Uterus (tissue), 4 donors: Measurements from ENCODE around the gene NUTM2A. TPM values are rescaled to one million over a fixed set of nuclear protein-coding genes. Genes with fewer than 3 reads are reported as not detected.
"Not testable (repeated sequence)": the region's sequence is repeated elsewhere in the genome, so short reads cannot be mapped to it uniquely, and the experiment has no call there.

Experiments
- DNase-seq, 2 donors: peaks; one replicate each; pipeline ENCODE4 v3.0.0-alpha.2; 2019 to 2020
- H3K27ac ChIP-seq, 2 donors: fragments of 200-600 bp; sonication (generic); 1 replicate in 1 of 2; 2 replicates in 1 of 2; pipeline ENCODE4 v1.5.1; 2016 to 2018
- H3K27me3 ChIP-seq, 2 donors: fragments of 200-600 bp; sonication (generic); one replicate each; pipeline ENCODE4 v1.5.1; 2018 to 2019; ENCODE audit warnings: control low read depth in 1 of 2
- H3K36me3 ChIP-seq, 2 donors: fragments of 200-600 bp; sonication (generic); one replicate each; pipeline ENCODE4 v1.5.1; 2019; ENCODE audit warnings: control low read depth in 1 of 2
- H3K4me1 ChIP-seq, 2 donors: fragments of 200-600 bp; sonication (generic); one replicate each; pipeline ENCODE4 v1.5.1; 2018 to 2019; ENCODE audit warnings: control low read depth in 1 of 2
- H3K4me3 ChIP-seq, 2 donors: fragments of 200-600 bp; sonication (generic); 1 replicate in 1 of 2; 2 replicates in 1 of 2; pipeline ENCODE4 v1.5.1; 2018 to 2019; ENCODE audit warnings: mild to moderate bottlenecking in 1 of 2
- H3K9me3 ChIP-seq, 2 donors: fragments of 200-600 bp; sonication (generic); one replicate each; pipeline ENCODE4 v1.5.1; 2019; ENCODE audit warnings: control low read depth in 1 of 2
- intact Hi-C: fragments of 100-400 bp; cut with DNase I; formaldehyde crosslinking; loops from one replicate; pipeline ENCODE4 v1.15.1; 2023; ENCODE audit warnings: low total_unique reads
- total RNA-seq, 4 donors: library from RNA; depleted of rRNA in 3 of 4; stranded (reverse); fragments of >200 nt in 3 of 4; gene quantifications; one replicate each; pipeline versions ENCODE4 v1.1.0 to v1.2.4, GENCODE V29; 2014 to 2023
- donor health status: DM: yes; HTN: yes; CAD: no.

NUTM2A gene
- total RNA-seq, 4 donors from 2014 or later = 1.1 to 1.2 TPM; not detected in 2

GRCh38 chr10:87219370-87219769 lies 5.9 kb upstream of the NUTM2A start:
- DNase-seq, H3K36me3 ChIP-seq, H3K4me3 ChIP-seq, H3K4me1 ChIP-seq, H3K27me3 ChIP-seq, intact Hi-C loops, H3K9me3 ChIP-seq, H3K27ac ChIP-seq: not testable (repeated sequence)

GRCh38 chr10:87222789-87223188 lies 2.5 kb upstream of the NUTM2A start:
- H3K36me3 ChIP-seq, intact Hi-C loops, H3K27ac ChIP-seq, H3K4me3 ChIP-seq, H3K9me3 ChIP-seq, DNase-seq, H3K4me1 ChIP-seq, H3K27me3 ChIP-seq: not testable (repeated sequence)

GRCh38 chr10:87228247-87228646 lies 3.0 kb downstream of the NUTM2A start:
- H3K27me3 ChIP-seq, DNase-seq, H3K4me3 ChIP-seq, H3K36me3 ChIP-seq, H3K27ac ChIP-seq, H3K4me1 ChIP-seq, intact Hi-C loops, H3K9me3 ChIP-seq: not testable (repeated sequence)

- H3K4me3 ChIP-seq, DNase-seq, H3K4me1 ChIP-seq, H3K36me3 ChIP-seq, H3K27ac ChIP-seq, H3K27me3 ChIP-seq, intact Hi-C loops, H3K9me3 ChIP-seq: not testable (repeated sequence)
Observed at GRCh38 chr10:87229211-87229610, 4.0 kb downstream of the NUTM2A start.

GRCh38 chr10:87234854-87235253 lies 9.6 kb downstream of the NUTM2A start:
- DNase-seq, H3K4me3 ChIP-seq, intact Hi-C loops, H3K27me3 ChIP-seq, H3K27ac ChIP-seq, H3K4me1 ChIP-seq, H3K36me3 ChIP-seq, H3K9me3 ChIP-seq: not testable (repeated sequence)

- intact Hi-C loops, H3K36me3 ChIP-seq, H3K9me3 ChIP-seq, DNase-seq, H3K27ac ChIP-seq, H3K27me3 ChIP-seq, H3K4me1 ChIP-seq, H3K4me3 ChIP-seq: not testable (repeated sequence)
Observed at GRCh38 chr10:87237244-87237643, 12.0 kb downstream of the NUTM2A start.

- intact Hi-C loops, H3K4me3 ChIP-seq, H3K27me3 ChIP-seq, DNase-seq, H3K9me3 ChIP-seq, H3K36me3 ChIP-seq, H3K27ac ChIP-seq, H3K4me1 ChIP-seq: not testable (repeated sequence)
Observed at GRCh38 chr10:87239346-87239808, 14.1 kb downstream of the NUTM2A start.

- H3K27me3 ChIP-seq, H3K36me3 ChIP-seq, H3K4me1 ChIP-seq, H3K4me3 ChIP-seq, H3K9me3 ChIP-seq, DNase-seq, intact Hi-C loops, H3K27ac ChIP-seq: not testable (repeated sequence)
Observed at GRCh38 chr10:87242192-87242591, 16.9 kb downstream of the NUTM2A start.

GRCh38 chr10:87247335-87247734 lies 22.1 kb downstream of the NUTM2A start:
- H3K36me3 ChIP-seq, DNase-seq, H3K4me1 ChIP-seq, H3K4me3 ChIP-seq, intact Hi-C loops, H3K27me3 ChIP-seq, H3K27ac ChIP-seq, H3K9me3 ChIP-seq: not testable (repeated sequence)

GRCh38 chr10:87248818-87249353 lies 23.6 kb downstream of the NUTM2A start:
- DNase-seq, intact Hi-C loops, H3K36me3 ChIP-seq, H3K9me3 ChIP-seq, H3K4me1 ChIP-seq, H3K27ac ChIP-seq, H3K4me3 ChIP-seq, H3K27me3 ChIP-seq: not testable (repeated sequence)

GRCh38 chr10:87280749-87281392 lies 55.6 kb downstream of the NUTM2A start:
- intact Hi-C loops, H3K27me3 ChIP-seq, DNase-seq, H3K4me3 ChIP-seq, H3K27ac ChIP-seq, H3K9me3 ChIP-seq, H3K36me3 ChIP-seq, H3K4me1 ChIP-seq: not testable (repeated sequence)
